H9 (cell line): ENCODE results near the gene VANGL2. TPM values are rescaled to one million over a fixed set of nuclear protein-coding genes. Genes with fewer than 3 reads are reported as not detected.
A peak's percentile ranks its signal among the peaks of the same experiment; 100 is the strongest.

Experiments used
- DNase-seq: peaks from one replicate; pipeline ENCODE4 v3.0.0-alpha.2; 2017
- H2AFZ ChIP-seq: one replicate; pipeline ENCODE4 v1.6.1; 2013; ENCODE audit warnings: mild to moderate bottlenecking, low read length, control low read depth, moderate library complexity
- H2AK5ac ChIP-seq: 2 replicates; pipeline ENCODE4 v1.6.1; 2013; ENCODE audit warnings: low read length, control low read depth, mixed read lengths; ENCODE audit not compliant: insufficient read length
- H2BK120ac ChIP-seq: one replicate; pipeline ENCODE4 v1.6.1; 2013; ENCODE audit warnings: low read depth, mild to moderate bottlenecking, low read length, control low read depth, inconsistent platforms; ENCODE audit not compliant: poor library complexity, severe bottlenecking
- H2BK12ac ChIP-seq: 2 replicates; pipeline ENCODE4 v1.6.1; 2013; ENCODE audit warnings: low read length, control low read depth, mixed read lengths, low read depth; ENCODE audit not compliant: insufficient read length
- H2BK15ac ChIP-seq: 2 replicates; pipeline ENCODE4 v1.6.1; 2013; ENCODE audit warnings: low read depth, low read length, control low read depth
- H2BK20ac ChIP-seq: one replicate; pipeline ENCODE4 v1.6.1; 2013; ENCODE audit warnings: low read depth, mild to moderate bottlenecking, low read length, control low read depth, inconsistent platforms; ENCODE audit not compliant: poor library complexity, severe bottlenecking
- H2BK5ac ChIP-seq: 2 replicates; pipeline ENCODE4 v1.6.1; 2013; ENCODE audit warnings: low read length, control low read depth, mixed read lengths; ENCODE audit not compliant: insufficient read length
- H3K14ac ChIP-seq: 2 replicates; pipeline ENCODE4 v1.6.1; 2013; ENCODE audit warnings: low read length, control low read depth; ENCODE audit not compliant: insufficient read depth
- H3K18ac ChIP-seq: 2 replicates; pipeline ENCODE4 v1.6.1; 2013; ENCODE audit warnings: low read depth, mild to moderate bottlenecking, mixed read lengths, low read length, control low read depth; ENCODE audit not compliant: insufficient read length
- H3K23ac ChIP-seq: 2 replicates; pipeline ENCODE4 v1.6.1; 2013; ENCODE audit warnings: low read length, control low read depth, mixed read lengths, low read depth; ENCODE audit not compliant: insufficient read length
- H3K23me2 ChIP-seq: 2 replicates; pipeline ENCODE4 v1.6.1; 2013; ENCODE audit warnings: low read depth, mild to moderate bottlenecking, mixed read lengths, low read length, control low read depth; ENCODE audit not compliant: insufficient read length, poor library complexity, severe bottlenecking
- H3K27ac ChIP-seq: 2 replicates; pipeline ENCODE4 v1.5.1; 2013; ENCODE audit warnings: low read length, control low read depth, mixed read lengths, low read depth; ENCODE audit not compliant: insufficient read length
- H3K27me3 ChIP-seq: 2 replicates; pipeline ENCODE4 v1.6.1; 2013; ENCODE audit warnings: low read length, control low read depth, inconsistent platforms; ENCODE audit not compliant: insufficient read depth
- H3K4ac ChIP-seq: 2 replicates; pipeline ENCODE4 v1.6.1; 2013; ENCODE audit warnings: low read depth, mild to moderate bottlenecking, control low read depth, inconsistent platforms, low read length, moderate library complexity
- H3K4me1 ChIP-seq: 2 replicates; pipeline ENCODE4 v1.6.1; 2013; ENCODE audit warnings: low read length, control low read depth, inconsistent platforms; ENCODE audit not compliant: insufficient read depth
- H3K4me2 ChIP-seq: 2 replicates; pipeline ENCODE4 v1.6.1; 2013; ENCODE audit warnings: low read length, control low read depth, mixed read lengths; ENCODE audit not compliant: insufficient read length, insufficient read depth
- H3K56ac ChIP-seq: 2 replicates; pipeline ENCODE4 v1.6.1; 2013; ENCODE audit warnings: low read depth, mild to moderate bottlenecking, mixed read lengths, low read length, control low read depth; ENCODE audit not compliant: insufficient read length
- H3K79me1 ChIP-seq: 2 replicates; pipeline ENCODE4 v1.6.1; 2013; ENCODE audit warnings: low read depth, mild to moderate bottlenecking, moderate library complexity, low read length, control low read depth, inconsistent platforms; ENCODE audit not compliant: insufficient read depth, poor library complexity, severe bottlenecking
- H3K79me2 ChIP-seq: 2 replicates; pipeline ENCODE4 v1.6.1; 2013; ENCODE audit warnings: low read length, control low read depth, inconsistent platforms; ENCODE audit not compliant: insufficient read depth
- H3K9ac ChIP-seq: 2 replicates; pipeline ENCODE4 v1.6.1; 2013; ENCODE audit warnings: low read length, control low read depth, mixed read lengths; ENCODE audit not compliant: insufficient read length; ENCODE audit errors: extremely low read depth
- H3K9me3 ChIP-seq: one replicate; pipeline ENCODE4 v1.6.1; 2013; ENCODE audit warnings: low read depth, low read length, inconsistent platforms; ENCODE audit not compliant: control insufficient read depth
- H3T11ph ChIP-seq: one replicate; pipeline ENCODE4 v1.6.1; 2013; ENCODE audit warnings: mild to moderate bottlenecking, low read length, control low read depth, inconsistent platforms
- H4K20me1 ChIP-seq: one replicate; pipeline ENCODE4 v1.6.1; 2013; ENCODE audit not compliant: control insufficient read depth, insufficient read length, insufficient read depth
- H4K5ac ChIP-seq: 2 replicates; pipeline ENCODE4 v1.6.1; 2013; ENCODE audit warnings: low read depth, mild to moderate bottlenecking, mixed read lengths, low read length, control low read depth; ENCODE audit not compliant: insufficient read length
- H4K8ac ChIP-seq: replicated peaks from 2 replicates; pipeline ENCODE4 v1.6.1; 2013; ENCODE audit warnings: low read length, control low read depth, mixed read lengths, low read depth; ENCODE audit not compliant: insufficient read length
- H4K91ac ChIP-seq: 2 replicates; pipeline ENCODE4 v1.6.1; 2013; ENCODE audit warnings: low read depth, mild to moderate bottlenecking, moderate library complexity, mixed read lengths, low read length, control low read depth; ENCODE audit not compliant: insufficient read length
- H3K27ac Mint-ChIP-seq, 3 experiments: 2 replicates in 2 of 3; 3 replicates in 1 of 3; pipeline ENCODE4 v1.8.0; 2020 to 2021; ENCODE audit warnings: mixed read lengths in 3 of 3, mild to moderate bottlenecking in 1 of 3, moderate library complexity in 1 of 3
- H3K27me3 Mint-ChIP-seq: 2 replicates; pipeline ENCODE4 v1.8.0; 2021; ENCODE audit warnings: low read depth, mild to moderate bottlenecking, moderate library complexity, mixed read lengths
- H3K36me3 Mint-ChIP-seq, 3 experiments: 2 replicates in 2 of 3; 3 replicates in 1 of 3; pipeline ENCODE4 v1.8.0; 2020 to 2021; ENCODE audit warnings: low read depth in 3 of 3, mixed read lengths in 3 of 3; ENCODE audit not compliant: insufficient read depth in 1 of 3
- H3K4me1 Mint-ChIP-seq, 2 experiments: 2 replicates each; pipeline ENCODE4 v1.8.0; 2020; ENCODE audit warnings: mixed read lengths in 2 of 2
- H3K4me3 Mint-ChIP-seq, 2 experiments: 2 replicates in 1 of 2; 3 replicates in 1 of 2; pipeline ENCODE4 v1.8.0; 2020 to 2021; ENCODE audit warnings: mild to moderate bottlenecking in 2 of 2, mixed read lengths in 2 of 2, moderate library complexity in 1 of 2
- H3K9me3 Mint-ChIP-seq, 2 experiments: 2 replicates in 1 of 2; 3 replicates in 1 of 2; pipeline ENCODE4 v1.8.0; 2020; ENCODE audit warnings: mild to moderate bottlenecking in 2 of 2, mixed read lengths in 2 of 2, moderate library complexity in 1 of 2
- WGBS: extraction: QIAGEN DNeasy Blood & Tissue Kit; methylation state at CpG from one replicate; pipeline ENCODE4 v1.1.7; 2013; ENCODE audit warnings: missing lambda C conversion rate, low lambda C conversion rate, mixed read lengths; ENCODE audit not compliant: insufficient read length; ENCODE audit errors: extremely low coverage; 5-methylcytosine and 5-hydroxymethylcytosine counted together
- total RNA-seq: library from RNA; stranded (reverse); gene quantifications from 2 replicates; pipeline ENCODE4 v1.2.1, GENCODE V29; 2021
- TF ChIP-seq, protein P1 (sequence below): fragments of 200-600 bp; sonication (generic); conservative IDR thresholded peaks from 3 replicates; pipeline ENCODE4 v1.8.0; 2021; ENCODE audit warnings: antibody characterized with exemption, mild to moderate bottlenecking

VANGL2 gene
- total RNA-seq, 1 experiment from 2014 or later = 58.5 TPM

- Histone ChIP-seq H3K79me1 (no peaks in the 10 kb centered on the region), H3K4me1 (no peaks in the 10 kb centered on the region), H2BK20ac (no peak overlapping the region), H3K4me2 (no peak overlapping the region), H2AK5ac (no peak overlapping the region), H3K14ac (no peak overlapping the region; the same call in 1 of the 2 replicates), H3K27me3 (no peaks in the 10 kb centered on the region), H3T11ph (no peak overlapping the region), H2BK15ac (no peak overlapping the region), H4K8ac (no peak overlapping the region), H3K9me3 (no peaks in the 10 kb centered on the region), H4K91ac (no peak overlapping the region), H2AFZ (no peak overlapping the region), H2BK12ac (no peak overlapping the region), H3K9ac (no peak overlapping the region), H3K4ac (no peak overlapping the region), H3K27ac (no peak overlapping the region), H3K18ac (no peak overlapping the region), H3K79me2 (no peaks in the 10 kb centered on the region), H4K20me1 (no peaks in the 10 kb centered on the region), H2BK120ac (no peak overlapping the region), H2BK5ac (no peak overlapping the region), H3K23ac (no peak overlapping the region), H3K56ac (no peak overlapping the region), H3K23me2 (no peaks in the 10 kb centered on the region), H4K5ac (no peak overlapping the region)
- WGBS = no CpG with 5 or more reads among the region's 4 CpGs
- Mint-ChIP-seq H3K9me3 (no peaks in the 10 kb centered on the region), H3K27ac (peak overlapping the region in 1 of 3 experiments; percentile 72; a peak in 1 of 7 replicates), H3K4me3 (no peak overlapping the region), H3K36me3 (peaks cover 0 to 2% (median 0%) of the 10 kb centered on the region in 3 experiments; a peak in 1 of 7 replicates), H3K4me1 (peaks cover 26 to 52% of the 10 kb centered on the region in 2 experiments), H3K27me3 (peaks cover 4% of the 10 kb centered on the region; the same call in 1 of the 2 replicates)
- no peak for DNase-seq
- TF ChIP-seq, protein P1, sequence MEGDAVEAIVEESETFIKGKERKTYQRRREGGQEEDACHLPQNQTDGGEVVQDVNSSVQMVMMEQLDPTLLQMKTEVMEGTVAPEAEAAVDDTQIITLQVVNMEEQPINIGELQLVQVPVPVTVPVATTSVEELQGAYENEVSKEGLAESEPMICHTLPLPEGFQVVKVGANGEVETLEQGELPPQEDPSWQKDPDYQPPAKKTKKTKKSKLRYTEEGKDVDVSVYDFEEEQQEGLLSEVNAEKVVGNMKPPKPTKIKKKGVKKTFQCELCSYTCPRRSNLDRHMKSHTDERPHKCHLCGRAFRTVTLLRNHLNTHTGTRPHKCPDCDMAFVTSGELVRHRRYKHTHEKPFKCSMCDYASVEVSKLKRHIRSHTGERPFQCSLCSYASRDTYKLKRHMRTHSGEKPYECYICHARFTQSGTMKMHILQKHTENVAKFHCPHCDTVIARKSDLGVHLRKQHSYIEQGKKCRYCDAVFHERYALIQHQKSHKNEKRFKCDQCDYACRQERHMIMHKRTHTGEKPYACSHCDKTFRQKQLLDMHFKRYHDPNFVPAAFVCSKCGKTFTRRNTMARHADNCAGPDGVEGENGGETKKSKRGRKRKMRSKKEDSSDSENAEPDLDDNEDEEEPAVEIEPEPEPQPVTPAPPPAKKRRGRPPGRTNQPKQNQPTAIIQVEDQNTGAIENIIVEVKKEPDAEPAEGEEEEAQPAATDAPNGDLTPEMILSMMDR = no peak
Observed at GRCh38 chr1:160367934-160368923, 32.1 kb upstream of the VANGL2 start.
